PC-3 (cell line): ENCODE data around the gene CHL1.

Experiments used
- EZH2 ChIP-seq: fragments of 300-600 bp; sonication (generic); IDR thresholded peaks from one replicate; pipeline ENCODE4 v1.6.1; 2017; ENCODE audit warnings: antibody characterized with exemption, mild to moderate bottlenecking, low read length; ENCODE audit not compliant: unreplicated experiment
- EZH2phosphoT487 ChIP-seq: fragments of 300-600 bp; sonication (generic); IDR thresholded peaks from 2 replicates; pipeline ENCODE4 v1.6.1; 2018; ENCODE audit warnings: mild to moderate bottlenecking, antibody characterized with exemption, low read length, borderline replicate concordance
- TF ChIP-seq, protein P1 (sequence below): fragments of 300-600 bp; sonication (generic); conservative IDR thresholded peaks from 2 replicates; pipeline ENCODE4 v1.5.1; 2017; ENCODE audit warnings: antibody characterized with exemption, low read depth, mild to moderate bottlenecking, low read length

DNA sequence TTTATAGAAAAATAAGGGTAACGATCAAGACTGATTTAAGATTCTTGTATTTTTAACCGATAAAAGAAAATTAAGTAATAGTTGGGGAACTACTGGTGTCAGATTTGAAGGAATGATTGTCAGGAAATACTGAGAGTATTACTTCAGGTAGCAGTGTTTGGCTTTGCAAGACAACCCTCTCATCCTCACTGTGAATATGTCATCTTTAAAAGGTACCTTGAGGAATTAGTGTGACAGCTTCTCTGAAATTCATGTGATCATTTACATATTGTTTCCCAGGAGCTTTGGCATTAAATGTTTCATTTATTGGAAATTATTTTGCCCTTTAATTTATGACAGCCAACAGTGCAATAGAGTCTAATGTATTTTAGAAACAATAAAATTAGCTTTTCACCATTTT lies 3.3 kb downstream of the CHL1 start:
- TF ChIP-seq, protein P1, sequence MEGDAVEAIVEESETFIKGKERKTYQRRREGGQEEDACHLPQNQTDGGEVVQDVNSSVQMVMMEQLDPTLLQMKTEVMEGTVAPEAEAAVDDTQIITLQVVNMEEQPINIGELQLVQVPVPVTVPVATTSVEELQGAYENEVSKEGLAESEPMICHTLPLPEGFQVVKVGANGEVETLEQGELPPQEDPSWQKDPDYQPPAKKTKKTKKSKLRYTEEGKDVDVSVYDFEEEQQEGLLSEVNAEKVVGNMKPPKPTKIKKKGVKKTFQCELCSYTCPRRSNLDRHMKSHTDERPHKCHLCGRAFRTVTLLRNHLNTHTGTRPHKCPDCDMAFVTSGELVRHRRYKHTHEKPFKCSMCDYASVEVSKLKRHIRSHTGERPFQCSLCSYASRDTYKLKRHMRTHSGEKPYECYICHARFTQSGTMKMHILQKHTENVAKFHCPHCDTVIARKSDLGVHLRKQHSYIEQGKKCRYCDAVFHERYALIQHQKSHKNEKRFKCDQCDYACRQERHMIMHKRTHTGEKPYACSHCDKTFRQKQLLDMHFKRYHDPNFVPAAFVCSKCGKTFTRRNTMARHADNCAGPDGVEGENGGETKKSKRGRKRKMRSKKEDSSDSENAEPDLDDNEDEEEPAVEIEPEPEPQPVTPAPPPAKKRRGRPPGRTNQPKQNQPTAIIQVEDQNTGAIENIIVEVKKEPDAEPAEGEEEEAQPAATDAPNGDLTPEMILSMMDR: no peak
- TF ChIP-seq EZH2 (no peak), EZH2phosphoT487 (no peak)
